CMK (cell line): Measurements from ENCODE around the gene IRS2.

Experiments
- DNase-seq: peaks from one replicate; pipeline ENCODE4 v3.0.0-alpha.2; 2010; ENCODE audit warnings: low read depth

The IRS2 gene

GRCh38 chr13:109728791-109729731, 57.3 kb downstream of the IRS2 start:
- DNase-seq = no peak

GRCh38 chr13:109728061-109728460, 58.3 kb downstream of the IRS2 start:
- DNase-seq = no peak

- no peak for DNase-seq
Observed at GRCh38 chr13:109727251-109727650, 59.1 kb downstream of the IRS2 start.

DNA sequence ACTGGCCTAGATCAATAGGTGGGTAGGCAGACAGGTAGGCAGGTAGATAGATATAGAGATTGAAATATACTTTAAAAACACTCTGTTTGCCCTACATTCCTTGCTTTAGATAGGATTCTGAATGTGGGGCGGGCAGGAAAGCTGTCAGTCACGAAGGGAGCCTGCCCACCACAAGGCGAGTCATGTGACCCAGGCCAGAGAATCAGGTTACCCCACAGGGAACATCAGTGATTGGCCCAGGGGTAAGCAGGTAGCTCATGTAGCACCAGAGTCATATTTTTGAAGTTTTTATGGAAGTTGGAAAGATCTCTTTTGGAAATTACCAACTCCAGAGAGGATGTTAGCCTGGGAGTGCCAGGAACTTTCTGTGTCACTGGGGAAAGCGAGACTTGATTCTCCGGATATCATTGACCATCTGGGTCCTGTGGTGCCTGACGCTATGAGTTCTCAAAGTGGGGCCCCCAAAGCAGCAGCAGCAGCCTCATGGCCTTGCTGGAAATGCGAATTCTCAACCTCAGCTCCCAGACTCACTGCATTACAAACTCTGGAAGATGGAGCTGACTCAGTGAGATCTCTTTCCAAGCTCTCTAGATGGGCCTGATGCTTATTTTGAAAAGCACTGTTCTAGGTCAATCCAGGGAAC, 60.3 kb downstream of the IRS2 start:
- no peak for DNase-seq

GRCh38 chr13:109725297-109725696, 61.1 kb downstream of the IRS2 start:
- DNase-seq = no peak

DNA sequence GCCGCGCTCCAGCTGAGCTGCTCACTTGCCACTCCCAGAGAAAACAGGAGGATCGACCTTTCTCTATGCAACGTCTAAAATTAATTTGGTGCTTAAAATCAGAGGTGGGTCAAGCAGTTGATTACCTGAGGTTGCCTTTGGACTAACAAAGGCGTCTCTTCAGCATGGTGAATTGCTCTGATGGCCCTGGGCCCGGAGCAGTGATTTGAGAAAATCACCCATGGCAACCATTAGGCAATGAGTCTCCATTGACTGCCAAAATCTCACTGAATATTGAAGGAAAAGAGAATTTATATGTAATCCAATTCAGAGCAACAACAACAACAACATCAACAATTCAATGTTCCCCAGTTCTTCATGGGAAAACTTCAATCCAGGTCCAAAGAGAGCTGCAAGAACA, 61.8 kb downstream of the IRS2 start:
- no peak for DNase-seq

DNA sequence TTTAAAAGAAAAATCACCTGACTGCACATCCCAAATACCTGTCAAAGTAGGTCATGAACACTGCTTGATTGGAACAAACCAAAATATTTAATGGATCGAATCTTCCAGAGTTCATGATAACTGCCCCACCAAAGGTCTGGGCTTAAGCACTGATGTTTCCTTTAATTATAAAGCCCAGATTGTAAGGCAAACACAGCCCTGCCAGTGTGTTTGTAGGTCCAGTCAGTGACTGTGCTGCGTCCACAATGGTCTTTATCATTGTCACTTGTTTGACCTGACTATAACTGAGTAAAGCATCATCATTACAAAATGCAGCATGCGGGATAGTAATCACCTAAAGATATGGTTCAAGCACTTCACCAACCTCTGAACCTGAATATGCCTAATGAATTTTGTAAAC, 63.3 kb downstream of the IRS2 start:
- DNase-seq = no peak

GRCh38 chr13:109722068-109722467, 64.3 kb downstream of the IRS2 start:
- no peak for DNase-seq

- no peak for DNase-seq
Observed at GRCh38 chr13:109720758-109721184, 65.6 kb downstream of the IRS2 start.

DNA sequence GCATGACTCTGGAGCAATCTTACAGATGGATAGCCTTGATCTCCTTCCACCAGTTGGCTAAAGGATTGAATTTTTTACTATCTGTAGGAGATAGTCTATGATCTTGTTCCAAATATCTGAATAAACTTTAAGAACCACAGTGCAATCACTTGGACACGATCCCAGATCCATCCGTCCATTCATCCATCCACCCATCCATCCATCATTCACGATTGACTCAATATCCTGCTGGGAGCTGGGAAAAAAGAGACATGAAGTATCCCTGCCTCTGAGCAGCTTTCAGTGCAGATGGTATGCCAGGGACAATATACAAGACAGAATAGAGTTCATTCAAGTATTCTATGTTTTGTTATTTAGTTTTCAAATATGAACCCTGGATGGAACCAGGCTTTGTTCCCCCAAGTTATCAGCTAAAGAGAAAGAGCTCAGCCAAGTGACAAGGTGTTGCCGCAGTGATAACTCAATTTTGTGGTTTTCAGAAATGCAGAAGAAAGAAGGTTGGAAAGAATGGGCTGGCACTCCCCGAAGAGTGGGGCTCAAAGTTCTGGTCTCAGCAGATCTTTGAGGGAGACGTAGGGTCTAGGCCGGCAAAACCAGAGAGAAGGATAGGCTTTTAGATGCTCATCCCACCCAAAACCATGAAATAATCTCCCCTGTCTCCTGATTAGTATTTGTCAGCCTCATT, 66.3 kb downstream of the IRS2 start:
- no peak for DNase-seq

DNA sequence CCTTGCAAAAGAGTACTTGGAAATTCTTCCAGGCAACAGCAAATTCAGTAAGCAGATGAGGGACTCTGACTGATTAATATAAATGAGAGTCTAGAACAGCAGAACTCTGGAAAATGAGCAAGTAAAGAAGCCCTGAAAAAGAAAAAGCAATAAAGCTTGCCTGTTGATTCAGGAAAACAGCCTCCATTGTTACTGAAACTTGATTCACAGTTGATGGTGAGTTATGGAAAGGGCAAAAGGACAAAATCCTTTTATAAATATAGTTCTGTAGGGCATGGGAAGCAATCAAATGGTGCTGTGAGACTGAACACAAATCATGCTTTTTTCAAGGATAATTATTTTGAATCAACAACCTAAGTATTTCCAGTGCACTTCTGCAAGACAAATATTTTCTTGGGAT, 67.7 kb downstream of the IRS2 start:
- no peak for DNase-seq

- no peak for DNase-seq
Observed at GRCh38 chr13:109717686-109718085, 68.7 kb downstream of the IRS2 start.

GRCh38 chr13:109715902-109716301, 70.5 kb downstream of the IRS2 start:
- no peak for DNase-seq

DNA sequence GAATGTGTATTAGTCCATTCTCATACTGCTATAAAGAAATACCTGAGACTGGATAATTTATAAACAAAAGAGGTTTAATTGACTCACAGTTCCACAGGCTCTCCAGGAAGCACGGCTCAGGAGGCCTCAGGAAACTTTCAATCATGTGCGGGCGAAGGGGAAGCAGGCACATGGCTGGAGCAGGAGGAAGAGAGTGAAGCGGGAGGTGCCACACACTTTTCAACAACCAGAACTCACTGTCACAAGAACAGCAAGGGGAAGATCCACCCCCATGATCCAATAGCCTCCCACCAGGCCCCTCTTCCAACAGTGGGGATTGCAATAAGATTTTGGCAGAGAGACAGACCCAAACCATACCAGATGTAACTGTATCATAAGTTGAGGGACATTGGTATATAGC, 72.7 kb downstream of the IRS2 start:
- DNase-seq = no peak

DNA sequence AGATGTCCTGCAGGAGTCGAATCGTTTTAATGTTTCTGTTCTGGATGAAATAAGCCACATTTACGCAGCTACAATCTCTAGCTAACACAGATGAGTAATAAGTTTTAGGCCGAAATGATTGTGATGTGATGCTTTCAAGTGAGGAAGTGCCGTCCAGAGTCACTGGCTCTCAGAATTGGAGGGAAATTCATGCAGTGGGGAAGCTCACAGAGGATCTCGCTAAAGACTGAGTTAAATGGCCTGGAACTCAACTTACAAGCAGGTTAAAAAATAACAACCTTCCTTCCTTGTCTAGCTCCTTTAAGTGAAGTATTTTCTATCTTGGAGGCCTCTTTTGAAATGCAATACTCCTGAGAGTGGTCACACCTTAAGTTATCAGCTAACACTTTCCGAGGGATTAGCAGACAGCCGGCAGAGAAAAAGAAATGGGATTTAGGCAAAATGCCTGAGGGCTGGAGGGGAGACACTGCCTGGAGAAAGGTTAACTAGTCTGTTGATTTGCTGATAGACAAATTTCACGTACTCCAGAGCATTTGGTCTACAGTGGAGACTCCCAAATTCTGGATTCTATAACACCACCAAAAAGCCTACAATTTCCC, 74.2 kb downstream of the IRS2 start:
- DNase-seq = no peak

DNA sequence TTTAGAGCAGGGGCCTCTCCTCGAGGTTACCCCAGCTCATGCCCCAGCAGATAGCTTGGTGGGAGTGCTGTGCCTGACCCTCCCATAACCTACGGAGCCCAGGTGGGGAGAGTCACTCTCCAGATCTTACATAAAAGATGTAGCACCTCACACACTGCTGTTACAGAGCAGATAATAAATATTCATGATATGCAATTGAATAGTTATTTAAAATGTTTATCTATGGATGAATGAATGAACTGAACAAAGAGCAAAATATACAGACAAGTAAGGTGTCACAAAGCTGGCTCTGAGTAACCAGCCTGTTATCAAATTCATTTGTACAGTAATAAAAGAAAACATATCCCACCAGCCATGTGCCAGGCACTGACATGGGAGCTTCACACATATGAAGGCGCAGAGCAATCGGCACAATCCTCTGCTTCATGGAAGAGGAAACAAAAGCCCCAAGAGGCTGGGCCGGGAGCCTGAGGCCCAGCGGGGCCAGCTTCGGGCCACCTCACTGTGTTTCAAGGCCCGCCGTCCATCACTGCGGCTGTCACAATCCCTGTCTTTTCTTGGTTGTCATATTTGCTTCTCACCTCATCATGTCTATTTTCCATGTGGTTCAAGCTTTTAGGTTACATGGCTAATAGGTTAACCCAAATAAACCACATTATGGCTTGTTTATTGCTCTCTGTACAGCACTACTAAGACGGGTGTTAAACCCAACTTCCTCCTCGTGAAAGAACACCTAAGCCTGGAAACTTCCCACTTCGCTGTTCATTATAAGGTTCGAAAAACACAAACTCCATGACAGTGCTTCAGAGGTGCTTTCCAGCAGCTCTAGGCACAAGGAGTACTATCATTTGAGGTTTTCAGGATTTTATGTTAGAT, 78.4 kb downstream of the IRS2 start:
- DNase-seq = no peak

DNA sequence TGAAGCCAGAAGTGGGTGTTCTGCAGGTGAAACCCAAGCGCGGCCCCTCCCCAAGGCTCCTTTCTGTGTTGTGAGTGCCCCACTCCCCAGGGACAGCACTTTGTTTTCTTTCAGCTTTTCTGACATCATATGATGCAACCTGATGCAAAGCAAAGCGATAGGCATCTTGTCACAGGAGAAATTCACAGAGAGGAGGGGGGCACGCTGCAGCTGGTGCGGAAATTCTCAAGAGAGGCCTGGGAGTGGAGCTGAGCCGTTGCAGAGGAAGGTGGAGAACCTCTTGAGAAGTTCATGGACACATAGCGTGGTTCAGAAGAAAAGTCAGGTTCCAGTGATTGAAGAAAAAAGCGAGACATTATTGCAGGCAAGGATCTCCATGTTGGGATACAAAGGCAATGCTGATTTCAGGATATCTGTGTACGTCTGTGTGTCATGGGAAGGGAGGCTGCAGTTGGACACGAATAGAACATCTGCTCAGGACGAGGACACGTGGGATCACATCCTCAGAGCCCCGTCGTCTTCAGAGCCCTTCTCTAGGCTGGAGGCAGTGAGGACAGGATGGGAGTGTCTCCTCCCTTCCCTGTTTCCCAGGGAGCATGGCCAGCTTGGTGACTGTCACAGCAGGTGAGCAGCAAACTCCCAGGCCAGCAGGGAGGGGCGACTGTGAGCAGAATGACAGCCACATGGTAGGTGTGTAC, 79.2 kb downstream of the IRS2 start:
- DNase-seq = no peak

- DNase-seq = no peak
Observed at GRCh38 chr13:109706015-109706715, 80.2 kb downstream of the IRS2 start.

DNA sequence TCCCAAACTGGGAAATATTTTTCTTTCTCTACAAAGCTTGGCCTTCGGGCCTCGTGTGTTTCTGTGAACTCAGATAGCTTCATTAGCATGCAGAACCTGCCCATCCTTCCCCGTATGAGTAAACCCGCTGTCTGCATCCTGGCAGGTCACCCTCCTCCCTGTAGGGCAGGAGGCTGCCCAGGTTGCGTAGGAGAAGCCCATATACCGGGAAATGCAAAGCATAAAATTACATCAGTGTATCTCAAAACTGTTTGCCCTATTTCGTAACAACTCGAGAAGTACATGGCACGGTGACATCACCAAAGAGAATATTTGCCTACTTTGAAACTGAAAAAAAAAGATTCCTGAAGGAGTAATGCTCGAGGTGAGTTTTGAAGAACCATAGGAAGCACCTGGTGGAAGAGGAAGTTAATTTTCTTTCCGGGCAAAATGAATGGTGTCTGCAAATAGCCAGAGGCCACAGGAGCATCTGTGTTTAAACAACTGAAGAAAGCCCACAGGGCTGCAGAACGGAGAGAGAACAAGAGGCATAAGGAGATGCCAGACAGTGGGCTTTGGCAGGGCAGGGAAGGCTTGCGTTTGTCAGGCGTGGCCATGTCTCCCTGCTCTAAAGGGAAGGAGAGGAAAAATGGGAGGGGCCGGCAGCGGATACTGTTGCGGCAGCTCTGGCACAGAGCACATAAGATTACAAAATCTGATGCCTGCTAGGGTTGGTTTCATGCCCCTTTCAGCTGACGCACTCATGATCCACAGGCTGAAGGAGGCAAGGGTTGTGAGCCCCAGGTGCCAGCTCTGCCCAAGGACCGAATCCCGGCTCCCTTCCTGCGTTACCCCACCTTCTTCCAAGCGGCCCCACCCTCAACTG, 81.4 kb downstream of the IRS2 start:
- DNase-seq = no peak
